SK-N-SH (cell line): ENCODE data around the gene NDUFB6. TPM values are rescaled to one million over a fixed set of nuclear protein-coding genes. Genes with fewer than 3 reads are reported as not detected.
"Not testable (repeated sequence)": the region's sequence is repeated elsewhere in the genome, so short reads cannot be mapped to it uniquely, and the experiment has no call there.

Experiments used
- CTCF ChIA-PET: fragments of 300-600, 350-600 bp; formaldehyde crosslinking; extraction: SDS; loops from one replicate; lab custom pipeline; 2021; lab: Yijun Ruan, JAX
- POLR2A ChIA-PET: fragments of 350-600 bp; sonication (Branson Sonifier 250); formaldehyde crosslinking; extraction: SDS; loops from one replicate; lab custom pipeline; 2020; ENCODE audit warnings: antibody characterized with exemption, inconsistent platforms; lab: Yijun Ruan, JAX
- DNase-seq: peaks from one replicate; pipeline ENCODE4 v3.0.0; 2012
- H2AFZ ChIP-seq: fragments of 200-600 bp; sonication (generic); 2 replicates; pipeline ENCODE4 v1.8.1; 2016; ENCODE audit warnings: antibody characterized with exemption, mild to moderate bottlenecking, low read depth
- H3F3A ChIP-seq: fragments of 200-600 bp; sonication (generic); replicated peaks from 2 replicates; pipeline ENCODE3; 2016; ENCODE audit warnings: antibody characterized with exemption, mild to moderate bottlenecking; ENCODE audit not compliant: insufficient read depth
- H3K27ac ChIP-seq, 2 experiments: fragments of 200-500 bp in 1 of 2; fragments of 200-600 bp in 1 of 2; sonication (Bioruptor generic) in 1 of 2; sonication (generic), shearing (Covaris generic) in 1 of 2; 2 replicates each; pipeline versions ENCODE4 v1.5.1 to v1.6.1; 2014 to 2016; ENCODE audit warnings: low read depth in 2 of 2, inconsistent platforms in 1 of 2, low read length in 1 of 2, mild to moderate bottlenecking in 1 of 2, mixed read lengths in 1 of 2
- H3K27me3 ChIP-seq: fragments of 200-600 bp; sonication (generic), shearing (Covaris generic); 2 replicates; pipeline ENCODE4 v1.6.1; 2016; ENCODE audit warnings: mixed run types; ENCODE audit not compliant: insufficient read depth
- H3K36me3 ChIP-seq, 2 experiments: fragments of 200-500 bp in 1 of 2; fragments of 200-600 bp in 1 of 2; sonication (Bioruptor generic) in 1 of 2; sonication (generic) in 1 of 2; replicated peaks in 1 of 2; 2 replicates each; pipeline versions ENCODE3 to v1.5.1; 2014 to 2016; ENCODE audit warnings: low read length in 1 of 2, mild to moderate bottlenecking in 1 of 2; ENCODE audit not compliant: insufficient read depth in 2 of 2, control insufficient read depth in 1 of 2
- H3K4me1 ChIP-seq, 2 experiments: fragments of 200-500 bp in 1 of 2; fragments of 200-600 bp in 1 of 2; sonication (Bioruptor generic) in 1 of 2; sonication (generic), shearing (Covaris generic) in 1 of 2; 2 replicates each; pipeline versions ENCODE4 v1.5.1 to v1.6.1; 2014 to 2016; ENCODE audit warnings: low read depth in 1 of 2, low read length in 1 of 2, mixed run types in 1 of 2; ENCODE audit not compliant: insufficient read depth in 2 of 2, control insufficient read depth in 1 of 2
- H3K4me2 ChIP-seq: fragments of 200-600 bp; sonication (generic), shearing (Covaris generic); 2 replicates; pipeline ENCODE4 v1.6.1; 2017; ENCODE audit warnings: mixed run types
- H3K4me3 ChIP-seq, 2 experiments: fragments of 200-500 bp in 1 of 2; fragments of 200-600 bp in 1 of 2; sonication (Bioruptor generic) in 1 of 2; sonication (generic), shearing (Covaris generic) in 1 of 2; 2 replicates each; pipeline versions ENCODE4 v1.5.1 to v1.8.1; 2014 to 2016; ENCODE audit warnings: low read depth in 2 of 2, inconsistent platforms in 1 of 2, low read length in 1 of 2, mild to moderate bottlenecking in 1 of 2, mixed read lengths in 1 of 2, moderate library complexity in 1 of 2
- H3K79me2 ChIP-seq: fragments of 200-600 bp; sonication (generic); 2 replicates; pipeline ENCODE4 v1.8.1; 2017; ENCODE audit warnings: mild to moderate bottlenecking; ENCODE audit not compliant: insufficient read depth
- H3K9ac ChIP-seq: fragments of 200-600 bp; sonication (generic); 2 replicates; pipeline ENCODE4 v1.6.1; 2017; ENCODE audit warnings: mixed run types
- H3K9me2 ChIP-seq: fragments of 200-600 bp; sonication (generic); 2 replicates; pipeline ENCODE4 v1.6.1; 2017; ENCODE audit warnings: mixed run types
- H3K9me3 ChIP-seq: fragments of 200-600 bp; sonication (generic); 2 replicates; pipeline ENCODE4 v1.6.1; 2017; ENCODE audit warnings: mixed run types, mild to moderate bottlenecking, moderate library complexity
- H4K20me1 ChIP-seq: fragments of 200-600 bp; sonication (generic); 2 replicates; pipeline ENCODE4 v1.6.1; 2017; ENCODE audit warnings: mild to moderate bottlenecking, mixed run types; ENCODE audit not compliant: insufficient read depth
- EZH2phosphoT487 ChIP-seq: fragments of 200-600 bp; sonication (generic); IDR thresholded peaks from 2 replicates; pipeline ENCODE4 v1.6.1; 2017; ENCODE audit warnings: low read depth, mixed run types, mild to moderate bottlenecking, antibody characterized with exemption, moderate library complexity, borderline replicate concordance
- FOXJ3 ChIP-seq: sonication (generic); formaldehyde crosslinking; IDR thresholded peaks from 2 replicates; pipeline ENCODE4 v1.5.1; 2020; ENCODE audit warnings: mild to moderate bottlenecking, missing genetic modification reagents
- FOXM1 ChIP-seq: IDR thresholded peaks from 2 replicates; pipeline ENCODE4 v1.4.0; 2012; ENCODE audit warnings: low read depth, mild to moderate bottlenecking
- GATA2 ChIP-seq: sonication (generic); formaldehyde crosslinking; IDR thresholded peaks from 2 replicates; pipeline ENCODE4 v1.5.0; 2020; ENCODE audit warnings: mild to moderate bottlenecking, missing genetic modification reagents
- JUND ChIP-seq: IDR thresholded peaks from 2 replicates; pipeline ENCODE4 v1.4.0; 2012
- MEF2A ChIP-seq: IDR thresholded peaks from 2 replicates; pipeline ENCODE4 v1.4.0; 2012; ENCODE audit warnings: low read depth, borderline replicate concordance
- MXI1 ChIP-seq: IDR thresholded peaks from 2 replicates; pipeline ENCODE4 v1.6.1; 2012; ENCODE audit warnings: mild to moderate bottlenecking, low read depth, low read length, improper control_type of control experiment
- NRF1 ChIP-seq: IDR thresholded peaks from 2 replicates; pipeline ENCODE4 v1.6.1; 2012; ENCODE audit warnings: low read depth, mild to moderate bottlenecking, low read length
- PBX3 ChIP-seq: IDR thresholded peaks from 2 replicates; pipeline ENCODE4; 2012
- POLR2AphosphoS5 ChIP-seq: IDR thresholded peaks from 2 replicates; pipeline ENCODE4 v1.6.1; 2012; ENCODE audit warnings: low read depth, low read length
- RFX5 ChIP-seq: IDR thresholded peaks from 2 replicates; pipeline ENCODE4 v1.6.1; 2012; ENCODE audit warnings: mild to moderate bottlenecking, improper control_type of control experiment, low read length
- SMC3 ChIP-seq: IDR thresholded peaks from 2 replicates; pipeline ENCODE4 v1.6.1; 2012; ENCODE audit warnings: low read depth, low read length, improper control_type of control experiment
- TCF12 ChIP-seq: IDR thresholded peaks from 2 replicates; pipeline ENCODE4 v1.4.0; 2012
- TEAD4 ChIP-seq: IDR thresholded peaks from 2 replicates; pipeline ENCODE4 v1.4.0; 2012; ENCODE audit warnings: mild to moderate bottlenecking, borderline replicate concordance; ENCODE audit not compliant: insufficient read depth
- WGBS: methylation state at CpG from one replicate; pipeline ENCODE4 v1.1.6; 2017; ENCODE audit warnings: low lambda C conversion rate; 5-methylcytosine and 5-hydroxymethylcytosine counted together
- polyA plus RNA-seq, 3 experiments: library from polyadenylated mRNA; depleted of rRNA; stranded (reverse); fragments of >200 nt; gene quantifications; 2 replicates each; pipeline ENCODE4 v1.2.3, GENCODE V29; 2012
- TF ChIP-seq, protein P1 (sequence below): IDR thresholded peaks from 2 replicates; pipeline ENCODE4 v1.4.0; 2012; ENCODE audit warnings: low read depth
- TF ChIP-seq, protein P2 (sequence below): IDR thresholded peaks from 2 replicates; pipeline ENCODE4 v1.4.0; 2012; ENCODE audit warnings: low read depth, borderline replicate concordance
- TF ChIP-seq, protein P3 (sequence below): IDR thresholded peaks from 2 replicates; pipeline ENCODE4 v1.6.1; 2012; ENCODE audit warnings: mild to moderate bottlenecking, low read depth, low read length, moderate library complexity

The NDUFB6 gene
- polyA plus RNA-seq, 1 of the 3 experiments (the other 2 are of a cell fraction), result 96.2 TPM

- H3K27me3 ChIP-seq, result no peaks in the 10 kb centered on the region
- no peak for DNase-seq
- H3K9me2 ChIP-seq, result no peaks in the 10 kb centered on the region
- H3K36me3 ChIP-seq, result no peaks in the 10 kb centered on the region
- no peak overlapping the region for H3K27ac ChIP-seq
- no peaks in the 10 kb centered on the region for H3K79me2 ChIP-seq
- 57% methylated on average over 12 of the region's 12 CpGs for WGBS
- no peaks in the 10 kb centered on the region for H3K4me1 ChIP-seq
- H3K9ac ChIP-seq, result no peak overlapping the region
- H3K4me2 ChIP-seq, result no peak overlapping the region
- H3K4me3 ChIP-seq, result no peak overlapping the region
- POLR2A ChIA-PET, result no interaction called here
- no peak for TF ChIP-seq SMC3
- no peak for TF ChIP-seq TEAD4
- TF ChIP-seq RFX5, result no peak
- TF ChIP-seq NRF1, result no peak
- TF ChIP-seq POLR2AphosphoS5, result no peak
- TF ChIP-seq, protein P1, sequence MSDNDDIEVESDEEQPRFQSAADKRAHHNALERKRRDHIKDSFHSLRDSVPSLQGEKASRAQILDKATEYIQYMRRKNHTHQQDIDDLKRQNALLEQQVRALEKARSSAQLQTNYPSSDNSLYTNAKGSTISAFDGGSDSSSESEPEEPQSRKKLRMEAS, result no peak
- TF ChIP-seq FOXM1, result no peak
- TF ChIP-seq, protein P2, sequence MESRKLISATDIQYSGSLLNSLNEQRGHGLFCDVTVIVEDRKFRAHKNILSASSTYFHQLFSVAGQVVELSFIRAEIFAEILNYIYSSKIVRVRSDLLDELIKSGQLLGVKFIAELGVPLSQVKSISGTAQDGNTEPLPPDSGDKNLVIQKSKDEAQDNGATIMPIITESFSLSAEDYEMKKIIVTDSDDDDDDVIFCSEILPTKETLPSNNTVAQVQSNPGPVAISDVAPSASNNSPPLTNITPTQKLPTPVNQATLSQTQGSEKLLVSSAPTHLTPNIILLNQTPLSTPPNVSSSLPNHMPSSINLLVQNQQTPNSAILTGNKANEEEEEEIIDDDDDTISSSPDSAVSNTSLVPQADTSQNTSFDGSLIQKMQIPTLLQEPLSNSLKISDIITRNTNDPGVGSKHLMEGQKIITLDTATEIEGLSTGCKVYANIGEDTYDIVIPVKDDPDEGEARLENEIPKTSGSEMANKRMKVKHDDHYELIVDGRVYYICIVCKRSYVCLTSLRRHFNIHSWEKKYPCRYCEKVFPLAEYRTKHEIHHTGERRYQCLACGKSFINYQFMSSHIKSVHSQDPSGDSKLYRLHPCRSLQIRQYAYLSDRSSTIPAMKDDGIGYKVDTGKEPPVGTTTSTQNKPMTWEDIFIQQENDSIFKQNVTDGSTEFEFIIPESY, result no peak
- no peak for TF ChIP-seq MEF2A
- TF ChIP-seq TCF12, result no peak
- TF ChIP-seq JUND, result no peak
- no peak for TF ChIP-seq EZH2phosphoT487
- TF ChIP-seq, protein P3, sequence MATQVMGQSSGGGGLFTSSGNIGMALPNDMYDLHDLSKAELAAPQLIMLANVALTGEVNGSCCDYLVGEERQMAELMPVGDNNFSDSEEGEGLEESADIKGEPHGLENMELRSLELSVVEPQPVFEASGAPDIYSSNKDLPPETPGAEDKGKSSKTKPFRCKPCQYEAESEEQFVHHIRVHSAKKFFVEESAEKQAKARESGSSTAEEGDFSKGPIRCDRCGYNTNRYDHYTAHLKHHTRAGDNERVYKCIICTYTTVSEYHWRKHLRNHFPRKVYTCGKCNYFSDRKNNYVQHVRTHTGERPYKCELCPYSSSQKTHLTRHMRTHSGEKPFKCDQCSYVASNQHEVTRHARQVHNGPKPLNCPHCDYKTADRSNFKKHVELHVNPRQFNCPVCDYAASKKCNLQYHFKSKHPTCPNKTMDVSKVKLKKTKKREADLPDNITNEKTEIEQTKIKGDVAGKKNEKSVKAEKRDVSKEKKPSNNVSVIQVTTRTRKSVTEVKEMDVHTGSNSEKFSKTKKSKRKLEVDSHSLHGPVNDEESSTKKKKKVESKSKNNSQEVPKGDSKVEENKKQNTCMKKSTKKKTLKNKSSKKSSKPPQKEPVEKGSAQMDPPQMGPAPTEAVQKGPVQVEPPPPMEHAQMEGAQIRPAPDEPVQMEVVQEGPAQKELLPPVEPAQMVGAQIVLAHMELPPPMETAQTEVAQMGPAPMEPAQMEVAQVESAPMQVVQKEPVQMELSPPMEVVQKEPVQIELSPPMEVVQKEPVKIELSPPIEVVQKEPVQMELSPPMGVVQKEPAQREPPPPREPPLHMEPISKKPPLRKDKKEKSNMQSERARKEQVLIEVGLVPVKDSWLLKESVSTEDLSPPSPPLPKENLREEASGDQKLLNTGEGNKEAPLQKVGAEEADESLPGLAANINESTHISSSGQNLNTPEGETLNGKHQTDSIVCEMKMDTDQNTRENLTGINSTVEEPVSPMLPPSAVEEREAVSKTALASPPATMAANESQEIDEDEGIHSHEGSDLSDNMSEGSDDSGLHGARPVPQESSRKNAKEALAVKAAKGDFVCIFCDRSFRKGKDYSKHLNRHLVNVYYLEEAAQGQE, result no peak
- TF ChIP-seq MXI1, result no peak
- TF ChIP-seq PBX3, result no peak
- TF ChIP-seq FOXJ3 (CRISPR knock-in tag), result no peak
- no peak for TF ChIP-seq GATA2
- no peaks in the 10 kb centered on the region for H3K9me3 ChIP-seq
- H3F3A ChIP-seq, result no peaks in the 10 kb centered on the region
- H2AFZ ChIP-seq, result no peak overlapping the region
- CTCF ChIA-PET, result interaction anchor here (1.1 to 4.0 kb wide), 4 partner anchors 14 to 364 kb away, joined by 3 to 25 read pairs (median 5); no protein-coding TSS in a partner anchor
- H4K20me1 ChIP-seq, result no peaks in the 10 kb centered on the region
Observed at GRCh38 chr9:32603914-32604852, 31.2 kb upstream of the NDUFB6 start.

GRCh38 chr9:32599021-32599420 is 26.1 kb upstream of the NDUFB6 start:
- DNase-seq, H3K9ac ChIP-seq, H2AFZ ChIP-seq, H3K79me2 ChIP-seq, H3K27ac ChIP-seq, H4K20me1 ChIP-seq, H3K9me3 ChIP-seq, H3F3A ChIP-seq, H3K4me3 ChIP-seq, H3K4me1 ChIP-seq, H3K36me3 ChIP-seq, H3K27me3 ChIP-seq, POLR2A ChIA-PET, H3K9me2 ChIP-seq, H3K4me2 ChIP-seq: not testable (repeated sequence)
- WGBS, result 51% methylated on average over 3 of the region's 3 CpGs
- CTCF ChIA-PET, result interaction anchor here (1.4 to 5.1 kb wide), 2 partner anchors 10 to 18 kb away, joined by 4 to 17 read pairs; no protein-coding TSS in a partner anchor
